Neural progenitor cell (in vitro differentiated cells): ENCODE data around the gene PAK4.

Experiments
- CTCF ChIP-seq: fragments of 200-600 bp; sonication (generic); IDR thresholded peaks from 2 replicates; pipeline ENCODE4 v1.5.1; 2017; ENCODE audit warnings: antibody characterized with exemption, mild to moderate bottlenecking
- EZH2 ChIP-seq: fragments of 200-600 bp; sonication (generic); IDR thresholded peaks from 2 replicates; pipeline ENCODE4 v1.6.1; 2017; ENCODE audit warnings: antibody characterized with exemption, mild to moderate bottlenecking, moderate library complexity
- EZH2phosphoT487 ChIP-seq: fragments of 200-600 bp; sonication (generic); IDR thresholded peaks from 2 replicates; pipeline ENCODE4 v1.6.1; 2017; ENCODE audit warnings: antibody characterized with exemption

- no peak for TF ChIP-seq CTCF
- TF ChIP-seq EZH2 = no peak
- TF ChIP-seq EZH2phosphoT487 = no peak
Measured at GRCh38 chr19:39099341-39099740, 26.2 kb upstream of the PAK4 start.
